Calu3 (cell line): ENCODE data around the gene ANO8. TPM values are rescaled to one million over a fixed set of nuclear protein-coding genes. Genes with fewer than 3 reads are reported as not detected.

Experiments
- BruUV-seq: library from RNA; stranded (reverse); fragments of 400-500 nt; replicated peaks from 2 replicates; lab custom pipeline; 2021; lab: Mats Ljungman, UMichigan
- CTCF ChIA-PET: fragments of 300-600 bp; sonication (Branson Sonifier 250); formaldehyde crosslinking; loops from one replicate; lab custom pipeline; 2022; ENCODE audit warnings: antibody characterized with exemption; lab: Charles Lee
- DNase-seq: peaks from one replicate; pipeline ENCODE4 v3.0.0; 2022
- H3K27ac Mint-ChIP-seq: one replicate; pipeline ENCODE4 v1.8.0; 2022; ENCODE audit warnings: mixed read lengths; ENCODE audit not compliant: unreplicated experiment
- H3K27me3 Mint-ChIP-seq: one replicate; pipeline ENCODE4 v1.8.0; 2022; ENCODE audit warnings: mixed read lengths; ENCODE audit not compliant: unreplicated experiment
- H3K36me3 Mint-ChIP-seq: one replicate; pipeline ENCODE4 v1.8.0; 2022; ENCODE audit warnings: mild to moderate bottlenecking, moderate library complexity, mixed read lengths; ENCODE audit not compliant: insufficient read depth, unreplicated experiment
- H3K4me1 Mint-ChIP-seq: one replicate; pipeline ENCODE4 v1.8.0; 2022; ENCODE audit warnings: mild to moderate bottlenecking, low read depth, mixed read lengths; ENCODE audit not compliant: unreplicated experiment
- H3K4me3 Mint-ChIP-seq: one replicate; pipeline ENCODE4 v1.8.0; 2022; ENCODE audit warnings: mild to moderate bottlenecking, low read depth, moderate library complexity, mixed read lengths; ENCODE audit not compliant: unreplicated experiment
- H3K9me3 Mint-ChIP-seq: one replicate; pipeline ENCODE4 v1.8.0; 2022; ENCODE audit warnings: low read depth, mixed read lengths; ENCODE audit not compliant: unreplicated experiment
- CTCF ChIP-seq: fragments of 200-600 bp; IDR thresholded peaks from one replicate; pipeline ENCODE4 v1.8.0; 2022; ENCODE audit warnings: antibody characterized with exemption; ENCODE audit not compliant: unreplicated experiment
- intact Hi-C: fragments of 100-400 bp; cut with micrococcal nuclease; formaldehyde crosslinking; loops from one replicate; pipeline ENCODE4 v1.10.0; 2022; ENCODE audit not compliant: unreplicated experiment
- total RNA-seq: library from RNA; stranded (reverse); gene quantifications from 2 replicates; pipeline ENCODE4 v1.2.3, GENCODE V29; 2022

The ANO8 gene
- total RNA-seq, 1 experiment from 2014 or later, result 10.5 TPM

- H3K27me3 Mint-ChIP-seq, result no peaks in the 10 kb centered on the region
- H3K36me3 Mint-ChIP-seq, result peaks cover 12% of the 10 kb centered on the region
- DNase-seq, result no peak
- H3K27ac Mint-ChIP-seq, result no peak overlapping the region
- H3K4me1 Mint-ChIP-seq, result no peaks in the 10 kb centered on the region
- CTCF ChIA-PET, result interaction anchor here (0.6 kb wide), 1 partner anchor 86 kb away, joined by 3 read pairs; no protein-coding TSS in a partner anchor
- no TSS peak for BruUV-seq
- intact Hi-C loops, result no loop called here
- no peak overlapping the region for H3K4me3 Mint-ChIP-seq
- TF ChIP-seq CTCF, result no peak
- H3K9me3 Mint-ChIP-seq, result no peaks in the 10 kb centered on the region
These were observed 6.8 kb downstream of the ANO8 start for GRCh38 chr19:17327654-17328516.

- CTCF ChIA-PET, result interaction anchor here (0.6 kb wide), 1 partner anchor 85 kb away, joined by 3 read pairs; no protein-coding TSS in a partner anchor
- TF ChIP-seq CTCF, result no peak
- Mint-ChIP-seq H3K4me3 (no peak overlapping the region), H3K36me3 (peaks cover 16% of the 10 kb centered on the region), H3K4me1 (no peaks in the 10 kb centered on the region), H3K9me3 (no peaks in the 10 kb centered on the region), H3K27me3 (no peaks in the 10 kb centered on the region), H3K27ac (no peak overlapping the region)
- no peak for DNase-seq
- BruUV-seq, result no TSS peak
- intact Hi-C loops, result no loop called here
These were observed 7.5 kb downstream of the ANO8 start for GRCh38 chr19:17327068-17327653.

- intact Hi-C loops, result no loop called here
- Mint-ChIP-seq H3K36me3 (peaks cover 16% of the 10 kb centered on the region), H3K27me3 (no peaks in the 10 kb centered on the region), H3K4me1 (no peaks in the 10 kb centered on the region), H3K9me3 (no peaks in the 10 kb centered on the region), H3K4me3 (no peak overlapping the region), H3K27ac (no peak overlapping the region)
- no peak for TF ChIP-seq CTCF
- BruUV-seq, result no TSS peak
- no peak for DNase-seq
- CTCF ChIA-PET, result no interaction called here
These were observed 8.1 kb downstream of the ANO8 start for GRCh38 chr19:17326595-17326966.

- CTCF ChIA-PET, result no interaction called here
- intact Hi-C loops, result no loop called here
- Mint-ChIP-seq H3K27me3 (no peaks in the 10 kb centered on the region), H3K4me3 (no peak overlapping the region), H3K9me3 (no peaks in the 10 kb centered on the region), H3K27ac (no peak overlapping the region), H3K36me3 (peaks cover 16% of the 10 kb centered on the region), H3K4me1 (no peaks in the 10 kb centered on the region)
- TF ChIP-seq CTCF, result no peak
- no TSS peak for BruUV-seq
- no peak for DNase-seq
These were observed 8.6 kb downstream of the ANO8 start for GRCh38 chr19:17325881-17326594.
